GM15510 (cell line): Measurements from ENCODE around the gene ARGLU1.
A peak's percentile ranks its signal among the peaks of the same experiment; 100 is the strongest.

Experiments
- POLR2A ChIP-seq: IDR thresholded peaks from 3 replicates; pipeline ENCODE4 v1.6.1; 2011; ENCODE audit warnings: borderline replicate concordance; ENCODE audit not compliant: insufficient read length; ENCODE audit errors: extremely low read depth

ARGLU1 gene

DNA sequence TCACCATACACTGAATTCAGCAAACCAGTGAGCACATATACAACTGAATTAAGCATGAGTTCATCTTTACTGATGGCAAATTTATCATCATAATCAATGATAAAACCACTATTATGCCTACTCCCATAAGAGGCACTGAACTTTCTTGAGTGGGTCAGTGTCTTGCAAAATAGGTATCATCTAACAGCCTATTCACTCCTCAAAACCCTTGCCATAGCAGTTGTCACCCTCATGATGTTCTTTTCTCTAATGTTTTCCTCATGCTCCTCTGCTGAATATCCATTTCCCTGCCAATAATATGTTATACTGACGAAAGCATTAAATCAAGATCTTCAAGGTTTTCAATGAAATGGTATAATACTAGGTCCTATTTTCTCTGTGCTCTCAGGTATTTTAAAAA lies 5.6 kb downstream of the ARGLU1 start:
- TF ChIP-seq POLR2A = no peak

DNA sequence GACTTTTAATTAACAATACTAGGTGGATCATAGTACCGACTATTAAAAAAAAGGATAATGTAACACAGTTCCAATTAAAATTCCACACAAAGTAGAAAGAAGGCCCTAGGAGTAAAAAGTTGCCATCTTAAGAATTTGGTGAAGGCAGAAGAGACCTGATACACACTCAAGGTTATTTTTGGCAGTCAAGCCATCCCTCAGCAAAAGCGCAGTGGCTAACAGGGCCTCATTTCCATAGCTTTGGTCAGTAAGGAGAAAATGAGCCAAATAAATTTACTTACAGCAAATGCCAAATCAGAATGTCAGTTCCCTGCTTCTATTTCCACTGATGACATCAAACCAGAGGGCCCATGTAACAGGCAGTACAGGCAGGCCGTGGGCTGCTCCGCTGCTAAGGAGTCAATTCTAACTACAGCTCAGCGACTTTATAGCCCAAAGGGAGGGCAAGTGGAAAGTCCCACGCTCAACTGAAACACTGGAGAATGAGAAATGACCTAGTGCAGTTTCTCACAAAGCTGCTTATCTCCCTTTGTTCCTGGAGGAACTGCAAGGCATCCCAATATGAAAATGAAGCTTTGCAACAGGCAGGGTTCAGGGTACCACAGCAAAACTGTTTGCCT lies 6.3 kb downstream of the ARGLU1 start:
- no peak for TF ChIP-seq POLR2A

DNA sequence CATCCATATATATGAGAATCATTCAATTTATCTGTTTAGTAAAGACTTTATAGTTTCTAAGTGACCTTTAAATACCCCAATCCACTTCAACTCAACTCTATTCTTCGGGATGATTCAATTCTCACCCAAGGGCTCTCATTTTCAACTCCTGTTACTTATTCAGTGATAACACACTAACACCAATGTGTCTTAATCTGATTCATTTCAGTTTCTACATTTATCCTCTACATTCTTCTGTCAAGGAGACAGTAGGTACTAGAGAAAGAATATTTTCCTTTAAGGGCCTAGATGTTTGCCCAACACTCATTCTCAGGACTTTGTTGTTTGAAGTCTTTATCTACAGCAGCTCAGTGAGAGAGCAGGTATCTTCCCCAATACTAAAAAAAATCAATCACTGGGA lies 7.1 kb downstream of the ARGLU1 start:
- TF ChIP-seq POLR2A = no peak

DNA sequence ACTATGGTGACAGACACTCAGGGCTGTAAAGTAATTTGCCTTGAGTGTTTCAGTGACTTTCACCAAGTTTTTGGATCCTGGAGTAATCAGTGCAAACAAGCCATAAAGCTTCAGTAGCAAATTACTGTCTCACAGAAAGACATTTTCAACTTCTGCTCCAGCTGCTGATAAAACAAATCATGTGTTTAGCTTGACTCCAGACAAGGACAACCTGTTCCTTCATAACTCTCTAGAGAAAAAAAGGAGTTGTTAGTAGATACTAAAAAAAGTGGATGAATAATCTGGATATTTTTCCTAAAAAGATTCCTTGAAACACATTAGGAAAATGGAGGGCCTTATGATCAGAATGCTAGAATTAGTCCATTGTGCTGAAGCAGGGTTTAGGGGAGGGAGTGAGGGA lies 9.4 kb downstream of the ARGLU1 start:
- no peak for TF ChIP-seq POLR2A

DNA sequence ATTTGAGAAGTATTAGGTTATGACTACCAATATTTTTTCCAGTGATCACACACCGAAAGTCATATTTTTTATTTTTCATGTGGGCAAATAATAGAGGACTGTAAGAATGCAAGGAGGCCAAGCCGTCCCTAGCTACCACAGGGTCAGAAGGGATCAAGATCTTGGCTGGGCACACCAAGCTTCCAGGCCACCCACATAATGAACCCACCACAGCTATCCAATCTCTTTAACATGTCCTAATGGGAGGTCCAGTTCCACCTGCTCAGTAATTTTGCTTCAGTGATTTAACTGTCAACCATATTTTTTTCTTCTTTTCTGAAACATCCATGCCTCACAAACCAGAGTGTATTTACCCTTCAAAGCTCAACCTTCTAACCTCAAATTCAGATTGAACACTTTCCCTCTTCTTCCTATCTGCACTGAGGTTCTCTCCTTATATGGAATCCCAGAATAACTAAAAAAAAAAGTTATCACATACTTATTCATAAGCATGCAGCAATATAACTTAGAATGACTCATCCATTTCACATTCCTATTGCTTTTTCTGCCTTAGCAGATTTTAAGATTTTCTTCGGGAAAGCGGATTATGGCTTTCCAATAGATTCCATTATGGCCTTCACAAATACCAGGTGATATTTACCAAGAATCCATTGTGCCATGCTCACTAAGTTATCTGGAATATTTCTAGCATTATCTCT lies 12.2 kb downstream of the ARGLU1 start:
- TF ChIP-seq POLR2A = no peak

DNA sequence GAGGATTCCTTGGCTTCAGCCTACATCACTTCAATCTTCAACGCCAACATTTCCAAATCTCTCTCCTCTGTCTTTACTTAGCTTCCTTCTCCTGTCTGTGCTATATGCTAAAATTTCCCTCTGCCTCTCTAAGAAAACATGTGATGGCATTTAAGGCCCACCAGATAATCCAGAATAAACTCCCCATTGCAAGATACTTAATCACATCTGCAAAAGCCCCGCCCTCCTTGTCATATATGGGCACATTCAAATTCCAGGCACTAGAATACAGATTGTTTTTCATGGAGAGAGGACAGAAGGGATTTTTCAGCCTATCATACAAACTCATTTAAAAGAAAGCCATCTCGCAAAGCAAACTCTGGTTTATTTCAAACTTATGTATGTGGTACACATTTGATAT lies 16.2 kb downstream of the ARGLU1 start:
- no peak for TF ChIP-seq POLR2A

DNA sequence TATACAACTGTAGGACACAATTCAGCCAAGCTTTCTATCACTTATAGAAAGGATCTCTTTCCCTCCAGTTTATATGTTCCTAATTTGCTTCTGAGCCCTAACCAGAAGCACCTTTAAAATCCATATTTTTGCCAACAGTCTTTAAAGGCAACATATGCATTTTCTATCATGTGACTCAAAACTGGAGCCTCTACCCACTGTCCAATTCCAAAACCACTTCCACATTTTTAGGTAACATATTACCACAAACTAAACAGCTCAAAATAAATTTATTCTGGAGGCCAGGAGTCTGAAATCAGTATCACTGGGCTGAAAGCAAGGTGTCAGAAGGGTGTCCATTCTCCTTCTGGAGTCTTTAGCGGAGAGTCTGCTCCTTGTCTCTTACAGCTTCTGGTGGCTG lies 16.6 kb downstream of the ARGLU1 start:
- TF ChIP-seq POLR2A = no peak

DNA sequence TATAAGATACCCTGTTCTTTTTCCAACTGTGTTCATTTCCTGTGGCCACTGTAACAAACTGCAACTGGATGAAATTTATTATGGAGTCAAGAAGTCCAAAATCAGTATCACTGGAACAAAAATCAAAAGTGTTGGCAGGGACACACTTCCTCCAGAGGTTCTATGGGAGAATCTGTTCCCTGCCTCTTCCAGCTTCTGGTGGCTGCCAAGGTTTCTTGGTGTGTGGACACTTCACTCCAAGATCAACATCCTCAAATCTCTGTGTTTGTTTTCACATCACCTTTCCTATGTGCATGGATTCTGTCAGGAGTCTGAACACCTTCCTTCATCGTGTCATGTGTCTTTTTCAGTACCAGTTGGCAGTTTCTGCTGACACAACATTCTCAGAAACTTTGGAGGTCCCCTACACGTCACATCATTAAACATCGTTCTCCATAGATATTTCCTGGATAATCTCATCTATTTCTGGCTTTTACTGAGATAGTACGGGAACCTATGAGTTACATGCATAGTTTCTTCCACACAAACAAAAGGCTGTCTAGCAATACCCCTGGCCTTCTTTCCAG lies 17.3 kb downstream of the ARGLU1 start:
- TF ChIP-seq POLR2A = no peak

DNA sequence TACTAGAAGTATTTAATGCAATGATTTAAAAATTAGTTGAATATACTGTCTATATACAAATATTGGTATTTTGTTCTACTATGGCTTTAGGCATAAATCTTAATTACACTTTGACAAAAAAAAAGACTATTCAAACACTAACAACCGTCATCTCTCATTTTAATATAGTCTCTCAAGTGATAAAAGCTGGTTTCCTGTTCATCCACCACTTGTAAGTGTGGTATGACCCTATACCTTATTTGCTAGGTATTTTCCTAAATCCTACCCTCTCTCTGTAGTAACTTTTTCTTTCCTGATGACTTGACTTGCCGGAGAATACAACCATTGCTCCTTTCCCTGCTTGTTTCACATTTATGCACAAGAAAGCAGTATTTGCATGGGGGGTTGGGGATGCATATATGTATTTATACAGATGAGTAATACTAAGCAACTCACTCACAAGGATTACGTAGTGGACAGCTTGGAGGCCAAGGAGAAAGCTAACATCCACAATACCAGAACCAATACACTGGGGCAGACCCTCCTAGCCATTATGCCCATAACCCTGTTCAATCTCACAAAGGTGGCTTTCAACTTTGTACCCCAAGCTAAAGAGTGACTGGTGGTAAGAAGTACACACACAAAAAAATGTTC lies 19.8 kb downstream of the ARGLU1 start:
- no peak for TF ChIP-seq POLR2A

DNA sequence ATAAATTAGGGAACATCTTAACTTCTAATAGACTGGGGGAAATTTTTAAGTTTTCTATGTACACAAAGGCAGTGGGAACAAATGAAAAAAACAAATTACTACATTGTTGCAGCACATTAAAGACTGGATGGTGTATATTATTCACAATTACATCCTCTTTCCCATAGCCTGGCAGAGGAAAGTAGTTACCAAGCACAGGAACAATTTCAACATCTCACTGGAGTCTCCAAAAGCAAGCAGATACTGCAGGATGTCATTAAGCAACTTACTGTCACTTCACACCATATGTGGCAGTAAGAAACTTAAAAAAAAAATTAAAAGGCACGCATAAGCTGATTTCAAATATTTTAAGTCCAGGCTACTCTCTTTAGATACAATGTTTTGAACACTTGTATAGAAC lies 26.1 kb downstream of the ARGLU1 start:
- TF ChIP-seq POLR2A = no peak

DNA sequence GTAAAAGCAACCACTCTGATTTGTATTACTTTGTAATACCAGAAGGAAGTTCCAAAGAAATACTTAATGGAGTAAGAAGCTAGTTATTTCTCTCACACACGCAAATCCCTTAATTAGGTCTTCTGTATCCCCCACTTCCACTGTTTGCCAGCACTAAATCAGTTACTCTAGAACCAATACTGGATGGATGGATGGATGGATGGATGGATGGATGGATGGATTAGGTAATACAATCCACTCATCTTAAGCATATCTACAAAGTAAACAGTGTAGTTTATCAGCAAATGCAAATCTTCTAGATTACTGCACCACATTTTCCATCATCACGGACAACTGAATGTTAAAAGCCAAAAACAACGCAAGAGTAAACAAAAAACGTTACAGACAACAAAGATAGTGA lies 27.3 kb downstream of the ARGLU1 start:
- no peak for TF ChIP-seq POLR2A

DNA sequence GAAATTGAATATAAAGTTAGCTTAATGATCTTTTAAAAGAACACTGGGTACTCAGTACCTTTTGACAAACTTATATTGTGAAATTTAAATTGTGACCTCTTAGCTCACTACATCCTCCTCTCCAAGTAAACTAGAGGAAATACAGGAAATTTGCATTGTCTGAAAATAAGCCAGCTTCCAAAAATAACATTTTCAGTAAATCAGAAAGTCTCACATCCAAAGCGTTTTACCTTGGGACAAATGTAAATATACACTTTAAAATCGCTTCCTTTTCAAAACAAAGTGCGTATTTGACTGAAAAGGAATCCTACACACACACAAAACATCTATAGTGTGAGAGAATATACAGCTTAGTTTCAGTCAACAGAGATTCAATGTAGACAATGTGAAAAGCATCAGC lies 30.4 kb downstream of the ARGLU1 start:
- no peak for TF ChIP-seq POLR2A

DNA sequence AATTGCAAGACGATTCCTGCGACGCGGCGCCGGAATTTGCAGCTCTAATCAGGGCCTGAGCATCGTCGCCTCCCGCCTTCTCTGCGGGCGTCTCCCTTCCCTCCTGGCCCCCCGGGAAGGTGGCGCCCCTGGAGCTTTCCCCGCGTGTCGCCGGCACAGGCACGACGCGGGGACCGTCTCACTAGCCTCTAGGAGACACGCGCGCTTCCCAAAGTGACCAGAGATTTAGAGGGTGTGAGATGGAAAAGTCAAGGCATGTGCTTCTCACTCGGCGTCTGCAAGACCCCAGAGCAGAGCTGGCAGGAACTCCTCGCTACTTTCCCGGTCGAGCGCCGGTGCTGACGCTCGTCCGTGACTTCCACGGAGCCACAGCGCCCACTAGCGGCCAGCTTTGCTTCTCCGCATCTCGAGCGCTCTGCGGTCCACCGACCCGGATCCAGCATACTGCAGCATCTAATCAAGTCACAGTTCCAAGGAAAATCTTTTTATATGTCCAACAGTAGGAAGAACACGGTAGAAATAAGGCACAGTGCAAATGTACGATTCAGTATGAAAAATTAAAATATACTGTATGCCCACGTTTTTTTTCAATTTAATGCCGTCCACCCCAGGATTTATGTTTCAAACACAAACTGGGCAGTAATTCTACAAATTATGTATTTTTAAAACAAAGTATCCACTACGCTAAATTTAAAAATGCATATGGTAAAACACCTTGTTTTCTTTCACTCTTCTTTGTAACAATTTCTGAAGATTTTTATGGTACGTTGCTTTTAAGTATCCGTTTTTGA lies 31.5 kb downstream of the ARGLU1 start:
- TF ChIP-seq POLR2A = no peak

DNA sequence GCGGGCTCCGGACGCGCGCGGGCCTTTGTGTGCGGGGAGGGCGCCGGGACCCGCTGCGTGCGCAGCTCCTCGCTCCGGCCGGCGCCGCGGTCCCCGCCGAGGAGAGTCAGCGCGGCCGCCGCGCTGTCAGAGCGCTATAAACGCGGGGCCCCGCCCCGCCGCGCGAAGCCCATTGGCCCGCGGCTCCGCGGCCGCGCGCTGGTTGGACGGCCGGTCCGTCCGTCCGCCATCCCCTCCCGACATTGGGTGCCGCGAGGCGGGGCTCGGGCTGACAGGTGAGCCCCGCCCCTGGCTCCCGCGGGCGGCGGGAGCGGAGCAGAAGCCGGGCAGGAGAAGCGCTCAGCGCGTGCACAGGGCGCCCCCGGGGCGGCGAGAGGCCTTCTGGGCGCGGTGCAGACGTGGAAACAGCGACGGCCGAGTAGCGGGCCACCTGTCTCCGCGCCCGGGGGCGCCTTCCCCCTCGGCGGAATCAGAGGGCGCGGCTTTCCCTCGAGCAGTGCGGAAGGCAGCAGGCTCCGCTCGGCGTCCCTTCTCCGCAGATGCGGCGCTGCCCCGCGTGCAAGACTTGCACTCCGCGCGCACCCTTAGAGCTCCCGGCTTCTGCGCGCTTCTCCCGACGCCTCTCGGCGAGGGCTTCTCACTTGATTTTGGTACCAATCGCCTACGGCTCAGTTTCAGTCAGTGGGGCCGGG lies 32.2 kb downstream of the ARGLU1 start, which contains the start of gene EFNB2:
Gene EFNB2, minus strand, starts transcription at position 111 of the 692 bp plus-strand sequence. CDS start 698 bp downstream, outside the sequence.
- TF ChIP-seq POLR2A = peak; percentile 62
